HG03520 (cell line): ENCODE measurements around the gene DLG2.

Experiments
- ATAC-seq: cut with Tn5 transposase; IDR thresholded peaks from one replicate; pipeline ENCODE4 v1.9.1; 2021; ENCODE audit warnings: mild to moderate bottlenecking, moderate library complexity; ENCODE audit not compliant: unreplicated experiment

The DLG2 gene

DNA sequence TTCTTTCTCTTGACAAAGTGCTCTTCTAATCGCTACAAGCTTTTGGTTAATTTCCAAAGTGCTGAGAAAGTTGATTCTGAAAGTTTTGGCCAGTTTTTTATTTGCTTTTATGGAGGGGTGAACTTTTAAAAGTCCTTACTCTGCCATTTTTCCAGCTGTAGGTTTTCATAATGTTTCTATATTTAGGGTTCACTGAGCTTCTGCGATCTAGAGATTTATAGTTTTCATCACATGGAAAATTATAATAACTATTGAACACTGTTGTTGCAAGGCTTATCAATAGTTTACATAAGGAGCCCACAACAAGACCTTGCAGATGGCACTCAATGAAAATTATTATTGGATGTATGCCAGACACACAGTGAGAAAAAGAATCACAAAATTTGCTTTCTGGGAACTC, 55.1 kb downstream of the DLG2 start:
- no peak for ATAC-seq

GRCh38 chr11:85569525-85569924, 57.6 kb downstream of the DLG2 start:
- ATAC-seq = no peak

DNA sequence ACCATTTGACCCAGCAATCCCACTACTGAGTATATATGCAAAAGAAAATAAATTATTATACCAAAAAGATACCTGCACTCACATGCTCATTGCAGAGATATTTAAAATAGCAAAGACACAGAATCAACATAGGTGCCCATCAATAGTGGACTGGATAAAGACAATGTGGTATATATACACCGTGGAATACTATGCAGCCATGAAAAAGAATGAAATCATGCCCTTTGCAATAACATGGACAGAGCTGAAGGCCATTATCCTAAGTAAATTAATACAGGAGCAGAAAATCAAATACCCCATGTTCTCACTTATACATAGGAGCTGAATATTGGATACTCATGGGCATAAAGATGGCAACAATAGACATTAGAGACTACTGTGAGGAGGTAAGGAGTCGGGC, 68.7 kb downstream of the DLG2 start:
- no peak for ATAC-seq

- no peak for ATAC-seq
These were observed 75.3 kb downstream of the DLG2 start for GRCh38 chr11:85551881-85552280.

DNA sequence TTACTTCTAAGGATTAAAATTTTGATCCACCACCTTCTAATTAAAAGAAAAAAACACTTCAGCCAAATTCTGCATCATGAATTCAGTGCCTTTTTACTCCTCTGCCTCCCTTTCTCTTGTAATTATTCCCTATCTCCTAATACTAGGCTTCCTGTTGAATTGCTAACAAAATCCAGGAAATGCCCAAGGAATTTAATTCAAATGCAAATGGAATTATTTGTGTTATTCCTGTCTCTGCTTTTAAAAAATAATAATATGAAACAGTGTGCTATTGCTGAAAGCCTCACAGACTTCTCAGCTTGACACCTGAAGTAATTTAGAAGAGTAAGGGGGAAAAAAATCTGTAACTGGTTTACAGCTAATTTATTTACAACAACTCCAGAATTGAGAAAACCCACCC, 85.5 kb downstream of the DLG2 start:
- ATAC-seq = no peak

GRCh38 chr11:85540635-85541205, 86.4 kb downstream of the DLG2 start:
- ATAC-seq = no peak

DNA sequence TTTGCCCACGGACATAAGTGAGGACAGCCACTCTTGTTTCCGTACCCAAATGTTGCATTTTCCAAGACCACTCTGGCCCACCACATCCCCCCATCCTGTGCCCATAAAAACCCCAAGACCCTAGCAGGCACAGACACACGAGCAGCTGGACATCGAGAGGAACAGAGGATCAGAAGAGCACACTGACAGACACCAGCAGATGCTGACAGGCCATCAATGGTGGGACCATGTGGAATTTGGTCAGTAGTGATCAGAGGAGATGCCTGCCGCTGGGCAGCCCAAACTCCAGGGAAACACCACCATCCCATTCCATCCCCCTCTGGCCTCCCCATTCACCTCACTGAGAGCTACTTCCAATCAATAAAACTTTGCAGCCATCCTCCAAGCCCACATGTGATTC, 87.0 kb downstream of the DLG2 start:
- no peak for ATAC-seq

GRCh38 chr11:85539740-85540139, 87.4 kb downstream of the DLG2 start:
- ATAC-seq = no peak

DNA sequence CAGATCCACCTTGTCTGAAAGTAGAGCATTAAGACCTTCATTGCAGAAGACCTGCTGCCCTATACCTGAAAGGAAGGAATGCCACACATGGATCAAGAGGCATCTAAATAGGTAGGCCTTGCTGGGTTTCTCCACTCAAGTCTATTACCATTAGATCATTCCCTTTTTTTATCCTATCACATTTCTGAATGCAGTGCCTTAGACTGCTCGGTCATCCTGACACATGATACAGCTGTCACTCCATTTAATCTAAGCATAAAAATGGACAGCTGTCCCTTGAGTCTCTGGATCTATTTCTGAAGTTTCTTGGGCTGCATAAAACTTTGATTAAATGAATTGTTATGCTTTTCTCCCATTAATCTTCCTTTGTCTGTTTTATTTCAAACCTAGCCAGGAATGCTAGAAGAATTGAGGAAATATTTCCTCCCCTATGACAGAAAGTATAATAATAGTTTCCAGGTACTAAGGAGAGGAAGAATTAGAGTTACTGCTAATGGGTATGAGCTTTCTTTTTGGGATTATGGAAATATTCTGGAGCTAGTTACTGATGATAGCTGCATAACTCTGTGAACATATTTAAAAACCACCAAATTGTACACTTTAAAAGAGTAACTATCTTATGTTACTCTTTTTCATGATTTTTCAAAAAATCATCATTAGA, 88.0 kb downstream of the DLG2 start:
- ATAC-seq = no peak

GRCh38 chr11:85536438-85536837, 90.7 kb downstream of the DLG2 start:
- no peak for ATAC-seq

DNA sequence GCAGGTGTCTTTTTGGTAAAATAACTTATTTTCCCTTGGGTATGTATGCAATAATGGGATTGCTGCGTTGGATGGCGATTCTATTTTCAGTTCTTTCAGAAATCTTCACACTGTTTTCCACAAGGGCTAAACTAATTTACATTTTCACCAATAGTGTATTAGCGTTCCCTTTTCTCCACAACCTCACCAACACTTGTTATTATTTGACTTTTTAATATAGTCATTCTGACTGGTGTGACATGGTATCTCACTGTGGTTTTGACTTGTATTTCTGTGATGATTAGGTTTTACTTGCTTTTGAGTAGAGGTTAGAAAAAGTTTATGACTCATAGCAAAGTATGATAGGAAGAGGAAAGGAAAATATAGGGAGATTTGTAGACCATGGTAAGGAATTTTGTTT, 92.3 kb downstream of the DLG2 start:
- ATAC-seq = no peak

- ATAC-seq = no peak
These were observed 95.8 kb downstream of the DLG2 start for GRCh38 chr11:85531191-85531897.

- ATAC-seq = no peak
These were observed 96.5 kb downstream of the DLG2 start for GRCh38 chr11:85530634-85531033.

DNA sequence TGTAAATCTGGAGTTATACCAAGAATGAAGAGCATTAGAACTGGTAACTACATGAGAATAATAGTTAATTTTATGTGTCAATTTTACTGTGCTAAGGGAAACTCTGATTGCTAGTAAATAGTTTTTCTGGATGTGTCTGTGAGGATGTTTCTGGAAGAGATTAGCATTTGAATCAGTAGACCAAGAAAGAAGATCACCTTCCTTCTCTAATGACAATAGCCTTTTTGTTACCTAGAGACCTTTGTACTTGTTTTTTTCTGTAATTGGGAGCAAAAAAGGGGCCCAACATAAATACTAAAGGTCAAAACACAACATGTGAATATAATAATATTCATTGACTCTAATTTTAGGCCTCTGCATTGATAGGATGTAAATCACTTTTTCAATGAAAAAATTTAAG, 100.6 kb downstream of the DLG2 start:
- no peak for ATAC-seq

- no peak for ATAC-seq
These were observed 101.5 kb downstream of the DLG2 start for GRCh38 chr11:85525686-85526085.

GRCh38 chr11:85517272-85517671, 109.9 kb downstream of the DLG2 start:
- no peak for ATAC-seq

GRCh38 chr11:85495918-85496317, 131.2 kb downstream of the DLG2 start:
- ATAC-seq = no peak

DNA sequence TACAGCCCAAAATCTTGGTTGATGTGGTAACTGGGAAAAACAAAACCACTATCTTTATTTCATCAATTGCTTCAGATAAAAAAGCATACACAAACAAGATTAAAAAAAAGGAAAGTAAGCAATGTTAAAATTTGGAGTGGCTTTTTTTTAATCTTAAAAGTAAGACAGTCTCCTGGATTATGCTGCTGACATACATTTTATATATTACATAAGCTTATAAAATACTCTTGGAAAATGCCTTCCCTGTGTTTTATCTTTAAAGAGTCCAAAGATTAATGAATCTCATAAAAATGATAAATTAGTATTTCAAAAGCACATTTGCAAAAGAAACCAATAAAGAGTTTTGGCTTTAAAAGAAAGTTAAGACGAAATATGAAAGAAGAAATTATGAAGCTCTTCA, 132.7 kb downstream of the DLG2 start:
- no peak for ATAC-seq

DNA sequence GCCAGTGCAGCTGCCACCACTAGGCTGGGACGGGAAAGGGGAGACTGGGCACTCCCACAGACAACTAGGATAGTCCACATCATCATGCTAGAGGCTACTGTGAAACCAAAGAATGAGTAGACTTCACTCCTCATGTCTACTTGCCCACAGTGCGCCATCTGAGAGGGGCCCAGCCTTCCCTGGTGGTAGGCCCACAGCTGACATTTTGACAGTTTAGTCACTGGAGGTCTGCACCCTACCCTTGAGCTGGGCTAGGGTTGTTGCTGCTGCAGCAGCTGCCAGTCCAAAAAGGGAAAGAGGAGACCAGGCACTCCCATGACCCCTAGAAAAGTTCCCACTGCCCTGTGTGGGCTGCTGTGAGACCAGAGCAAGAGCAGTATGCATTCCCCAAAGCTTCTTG, 141.2 kb downstream of the DLG2 start:
- no peak for ATAC-seq

DNA sequence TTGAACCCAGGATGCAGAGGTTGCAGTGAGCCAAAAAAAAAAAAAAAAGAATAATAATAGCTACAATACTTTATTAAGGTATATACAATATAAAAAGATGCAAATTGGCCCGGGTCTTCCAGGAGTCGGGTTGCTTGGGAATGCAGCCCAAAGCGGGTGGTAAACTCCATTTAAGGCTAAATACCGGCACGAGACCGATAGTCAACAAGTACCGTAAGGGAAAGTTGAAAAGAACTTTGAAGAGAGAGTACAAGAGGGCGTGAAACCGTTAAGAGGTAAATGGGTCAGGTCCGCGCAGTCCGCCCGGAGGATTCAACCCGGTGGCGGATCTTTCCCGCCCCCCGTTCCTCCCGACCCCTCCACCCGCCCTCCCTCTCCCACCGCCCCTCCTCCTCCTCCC, 143.3 kb downstream of the DLG2 start:
- ATAC-seq = no peak

- no peak for ATAC-seq
These were observed 145.3 kb downstream of the DLG2 start for GRCh38 chr11:85481862-85482261.
